Peyer's patch (tissue), 4 donors: ENCODE results near the gene GABPB1. TPM values are rescaled to one million over a fixed set of nuclear protein-coding genes. Genes with fewer than 3 reads are reported as not detected.

Source experiments
- DNase-seq, 3 donors: peaks; one replicate each; pipeline ENCODE4 v3.0.0-alpha.2; 2017 to 2019
- H3K27ac ChIP-seq, 4 donors: fragments of 200-600 bp; sonication (generic); one replicate each; pipeline ENCODE4 v1.5.1; 2016 to 2019
- H3K27me3 ChIP-seq, 2 donors: fragments of 200-600 bp; sonication (generic); one replicate each; pipeline ENCODE4 v1.5.1; 2019
- H3K36me3 ChIP-seq, 3 donors: fragments of 200-600 bp; sonication (generic); one replicate each; pipeline ENCODE4 v1.5.1; 2016 to 2019
- H3K4me1 ChIP-seq, 4 donors: fragments of 200-600 bp; sonication (generic); one replicate each; pipeline ENCODE4 v1.5.1; 2016 to 2019
- H3K4me3 ChIP-seq, 4 donors: fragments of 200-600 bp; sonication (generic); 1 replicate in 3 of 4; 2 replicates in 1 of 4; pipeline ENCODE4 v1.5.1; 2016 to 2019; ENCODE audit warnings: mild to moderate bottlenecking in 1 of 4
- H3K9me3 ChIP-seq, 4 donors: fragments of 200-600 bp; sonication (generic); one replicate each; pipeline ENCODE4 v1.5.1; 2016 to 2019; ENCODE audit warnings: mild to moderate bottlenecking in 1 of 4
- POLR2A ChIP-seq, 2 donors: fragments of 450-650 bp; IDR thresholded peaks; one replicate each; pipeline ENCODE4 v1.5.1; 2017; ENCODE audit warnings: antibody characterized with exemption in 2 of 2, mild to moderate bottlenecking in 2 of 2, moderate library complexity in 2 of 2
- total RNA-seq, 4 donors: library from RNA; depleted of rRNA; stranded (reverse); fragments of >200 nt; gene quantifications; one replicate each; pipeline ENCODE4 v1.1.0, GENCODE V29; 2016
- TF ChIP-seq, protein P1 (sequence below), 6 experiments: fragments of 450-650 bp in 4 of 6; fragments of 200-600 bp in 2 of 6; sonication (generic) in 1 of 6; IDR thresholded peaks; one replicate each; pipeline ENCODE4 v1.5.1; 2017 to 2019; ENCODE audit warnings: antibody characterized with exemption in 6 of 6, mild to moderate bottlenecking in 3 of 6, moderate library complexity in 1 of 6

Gene GABPB1
- total RNA-seq, 4 donors from 2014 or later = 13.8 to 16.3 (median 15.7) TPM

DNA sequence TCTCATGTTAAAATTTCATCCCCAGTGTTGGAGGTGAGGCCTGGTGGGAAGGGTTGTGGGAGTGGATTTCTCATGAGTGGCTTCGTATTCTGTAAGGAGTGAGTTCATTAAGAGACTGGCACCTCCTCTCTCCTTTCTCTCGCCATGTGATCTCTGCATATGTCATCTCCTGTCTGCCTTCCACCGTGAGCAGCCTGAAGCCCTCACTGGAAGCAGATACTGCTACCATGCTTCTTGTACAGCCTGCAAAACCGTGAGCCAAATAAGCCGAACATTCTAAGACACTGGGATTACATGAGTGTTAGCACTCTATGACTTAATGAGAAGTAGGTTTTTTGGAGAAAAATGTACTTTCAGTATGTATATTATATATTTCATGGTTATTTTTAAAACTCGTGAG, 6.8 kb upstream of the GABPB1 start:
- Histone ChIP-seq H3K9me3 (no peaks in the 10 kb centered on the region), H3K27ac (no peak overlapping the region), H3K4me3 (no peak overlapping the region), H3K4me1 (peaks cover 0 to 3% (median 0%) of the 10 kb centered on the region in 4 donors), H3K27me3 (no peaks in the 10 kb centered on the region), H3K36me3 (peaks cover 0 to 13% (median 0%) of the 10 kb centered on the region in 3 donors)
- TF ChIP-seq, protein P1, sequence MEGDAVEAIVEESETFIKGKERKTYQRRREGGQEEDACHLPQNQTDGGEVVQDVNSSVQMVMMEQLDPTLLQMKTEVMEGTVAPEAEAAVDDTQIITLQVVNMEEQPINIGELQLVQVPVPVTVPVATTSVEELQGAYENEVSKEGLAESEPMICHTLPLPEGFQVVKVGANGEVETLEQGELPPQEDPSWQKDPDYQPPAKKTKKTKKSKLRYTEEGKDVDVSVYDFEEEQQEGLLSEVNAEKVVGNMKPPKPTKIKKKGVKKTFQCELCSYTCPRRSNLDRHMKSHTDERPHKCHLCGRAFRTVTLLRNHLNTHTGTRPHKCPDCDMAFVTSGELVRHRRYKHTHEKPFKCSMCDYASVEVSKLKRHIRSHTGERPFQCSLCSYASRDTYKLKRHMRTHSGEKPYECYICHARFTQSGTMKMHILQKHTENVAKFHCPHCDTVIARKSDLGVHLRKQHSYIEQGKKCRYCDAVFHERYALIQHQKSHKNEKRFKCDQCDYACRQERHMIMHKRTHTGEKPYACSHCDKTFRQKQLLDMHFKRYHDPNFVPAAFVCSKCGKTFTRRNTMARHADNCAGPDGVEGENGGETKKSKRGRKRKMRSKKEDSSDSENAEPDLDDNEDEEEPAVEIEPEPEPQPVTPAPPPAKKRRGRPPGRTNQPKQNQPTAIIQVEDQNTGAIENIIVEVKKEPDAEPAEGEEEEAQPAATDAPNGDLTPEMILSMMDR (IDR thresholded peaks at IDR 0.05) = no peak
- TF ChIP-seq POLR2A (IDR thresholded peaks at IDR 0.05) = no peak
- no peak for DNase-seq

DNA sequence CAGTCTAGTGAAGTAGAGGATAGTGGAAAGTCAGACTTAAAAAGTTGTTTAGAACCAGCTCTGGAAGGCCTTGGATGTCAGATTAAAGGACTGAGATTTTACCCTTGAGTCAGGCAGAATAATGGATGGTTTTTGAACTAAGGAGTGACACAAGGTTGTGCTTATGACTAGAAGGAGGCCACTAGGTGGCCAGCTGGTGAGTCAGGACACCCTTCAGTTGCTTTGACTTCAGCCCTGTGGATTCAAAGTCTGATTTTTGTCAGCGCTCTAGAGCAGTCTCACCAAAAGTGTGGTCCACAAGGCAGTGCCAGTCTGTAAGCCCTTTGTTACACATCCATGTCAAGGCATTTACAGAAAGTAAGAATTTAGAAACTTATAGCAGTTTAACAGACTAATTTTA, 3.8 kb upstream of the GABPB1 start:
- DNase-seq = peak in 1 of 3 donors; percentile 68
- no peak overlapping the region for H3K27ac ChIP-seq
- peaks cover 0 to 13% (median 0%) of the 10 kb centered on the region in 3 donors for H3K36me3 ChIP-seq
- TF ChIP-seq, protein P1 (IDR thresholded peaks at IDR 0.05) = peak in 5 of 6 experiments; percentile 13 to 56 (median 50)
- TF ChIP-seq POLR2A (IDR thresholded peaks at IDR 0.05) = no peak
- H3K4me3 ChIP-seq = no peak overlapping the region
- no peaks in the 10 kb centered on the region for H3K27me3 ChIP-seq
- peaks cover 0 to 12% (median 0%) of the 10 kb centered on the region in 4 donors for H3K4me1 ChIP-seq
- no peaks in the 10 kb centered on the region for H3K9me3 ChIP-seq

DNA sequence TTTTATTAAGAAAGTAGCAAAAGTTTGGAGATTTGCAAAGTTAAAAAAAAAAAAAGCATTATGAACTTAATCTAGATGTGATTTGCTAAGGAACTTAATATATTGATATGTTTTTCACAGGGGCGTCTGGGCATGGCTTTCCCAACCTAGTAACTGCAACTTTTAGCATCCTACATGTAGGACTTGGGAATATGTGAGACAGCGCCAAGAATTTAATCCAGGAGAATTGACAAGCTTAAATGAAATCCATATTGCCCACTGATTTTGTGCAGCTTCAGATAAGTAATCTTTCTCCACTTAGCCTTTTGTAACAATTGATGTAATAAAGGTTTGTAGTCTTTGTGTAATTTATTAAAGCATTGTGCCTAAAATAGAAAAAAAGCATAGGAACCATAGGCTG, 982 bp upstream of the GABPB1 start:
- Histone ChIP-seq H3K4me1 (peaks cover 0 to 26% (median 4%) of the 10 kb centered on the region in 4 donors), H3K36me3 (peaks cover 0 to 9% (median 0%) of the 10 kb centered on the region in 3 donors), H3K27ac (peak overlapping the region; percentile 99 to 100 (median 100)), H3K9me3 (no peaks in the 10 kb centered on the region), H3K27me3 (no peaks in the 10 kb centered on the region), H3K4me3 (peak overlapping the region; percentile 79 to 98 (median 92))
- TF ChIP-seq POLR2A (IDR thresholded peaks at IDR 0.05) = no peak
- TF ChIP-seq, protein P1 (IDR thresholded peaks at IDR 0.05) = no peak
- no peak for DNase-seq

DNA sequence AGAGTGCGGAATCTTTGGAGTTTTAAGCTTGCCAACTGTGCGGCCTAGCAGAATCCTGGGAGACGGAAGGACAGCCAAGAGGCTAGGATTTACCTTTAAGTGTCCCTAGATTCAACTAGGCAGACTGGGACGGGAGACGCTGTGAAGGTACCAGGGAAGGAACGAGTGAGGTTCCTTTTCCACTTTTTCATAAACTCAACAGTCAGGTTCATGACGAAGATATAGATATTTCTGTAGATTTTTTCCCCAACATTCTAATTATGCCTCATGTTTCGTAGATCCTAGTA, 564 bp upstream of the GABPB1 start:
- no peak for DNase-seq
- no peaks in the 10 kb centered on the region for H3K27me3 ChIP-seq
- H3K4me1 ChIP-seq = peaks cover 0 to 26% (median 6%) of the 10 kb centered on the region in 4 donors
- peak overlapping the region; percentile 79 to 98 (median 92) for H3K4me3 ChIP-seq
- no peaks in the 10 kb centered on the region for H3K9me3 ChIP-seq
- TF ChIP-seq, protein P1 (IDR thresholded peaks at IDR 0.05) = no peak
- no peak for TF ChIP-seq POLR2A (IDR thresholded peaks at IDR 0.05)
- H3K36me3 ChIP-seq = peaks cover 0 to 8% (median 0%) of the 10 kb centered on the region in 3 donors
- peak overlapping the region; percentile 99 to 100 (median 100) for H3K27ac ChIP-seq

DNA sequence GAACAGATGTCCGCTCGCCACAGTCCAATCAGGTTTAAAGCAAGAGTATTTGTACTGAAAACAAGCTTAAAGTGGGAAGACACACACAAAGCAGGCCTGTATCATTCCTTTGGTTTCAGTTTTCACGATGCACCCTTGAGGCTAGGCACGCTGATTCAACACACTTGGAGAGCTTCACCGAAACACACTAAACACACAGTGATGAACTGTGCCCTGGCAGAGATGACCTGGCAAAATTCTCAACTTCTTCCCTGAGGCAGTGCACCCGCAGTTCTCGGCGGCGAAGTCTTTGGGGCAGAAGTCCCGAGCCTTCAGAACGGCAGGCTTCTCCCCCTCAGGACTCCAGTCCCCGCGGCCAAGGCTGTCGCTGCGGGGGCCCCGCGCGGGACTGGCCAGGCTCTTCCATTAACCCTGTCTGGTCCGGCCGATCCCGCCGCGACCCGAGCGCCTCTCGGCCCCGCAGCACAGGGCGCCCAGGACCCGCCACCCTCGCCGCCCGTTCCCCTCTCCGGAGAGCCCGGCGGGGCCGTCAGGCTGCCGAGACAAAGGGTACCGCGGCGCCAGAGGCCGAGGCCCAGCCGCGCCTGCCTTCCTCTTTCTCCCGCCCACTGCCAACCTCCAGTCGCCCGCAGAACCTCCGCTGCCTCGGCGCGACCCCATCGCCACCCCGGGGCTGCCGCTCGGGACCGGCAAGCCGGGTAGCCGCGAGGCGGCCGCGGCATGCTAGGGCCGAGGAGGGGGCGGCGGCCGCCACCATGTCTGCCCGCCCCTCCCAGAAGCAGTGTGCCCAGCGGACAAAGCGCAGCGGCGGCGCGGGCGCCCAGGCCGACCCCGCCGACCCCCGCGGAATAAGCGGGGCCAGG, 792 bp downstream of the GABPB1 start:
- H3K27ac ChIP-seq = peak overlapping the region; percentile 99 to 100 (median 100)
- DNase-seq = peak; percentile 61 to 81 (median 71)
- peak overlapping the region; percentile 79 to 98 (median 92) for H3K4me3 ChIP-seq
- H3K36me3 ChIP-seq = no peaks in the 10 kb centered on the region
- TF ChIP-seq, protein P1 (IDR thresholded peaks at IDR 0.05) = no peak
- peak; percentile 57 to 77 for TF ChIP-seq POLR2A (IDR thresholded peaks at IDR 0.05)
- no peaks in the 10 kb centered on the region for H3K27me3 ChIP-seq
- H3K4me1 ChIP-seq = peaks cover 0 to 31% (median 6%) of the 10 kb centered on the region in 4 donors
- H3K9me3 ChIP-seq = no peaks in the 10 kb centered on the region
